GM21576 (cell line): ENCODE data around the gene MROH9.
"Not testable (repeated sequence)": the region's sequence is repeated elsewhere in the genome, so short reads cannot be mapped to it uniquely, and the experiment has no call there.

Experiments used
- ATAC-seq: cut with Tn5 transposase; IDR thresholded peaks from one replicate; pipeline ENCODE4 v1.9.1; 2021; ENCODE audit warnings: mild to moderate bottlenecking, moderate library complexity; ENCODE audit not compliant: unreplicated experiment

Gene MROH9, protein sequence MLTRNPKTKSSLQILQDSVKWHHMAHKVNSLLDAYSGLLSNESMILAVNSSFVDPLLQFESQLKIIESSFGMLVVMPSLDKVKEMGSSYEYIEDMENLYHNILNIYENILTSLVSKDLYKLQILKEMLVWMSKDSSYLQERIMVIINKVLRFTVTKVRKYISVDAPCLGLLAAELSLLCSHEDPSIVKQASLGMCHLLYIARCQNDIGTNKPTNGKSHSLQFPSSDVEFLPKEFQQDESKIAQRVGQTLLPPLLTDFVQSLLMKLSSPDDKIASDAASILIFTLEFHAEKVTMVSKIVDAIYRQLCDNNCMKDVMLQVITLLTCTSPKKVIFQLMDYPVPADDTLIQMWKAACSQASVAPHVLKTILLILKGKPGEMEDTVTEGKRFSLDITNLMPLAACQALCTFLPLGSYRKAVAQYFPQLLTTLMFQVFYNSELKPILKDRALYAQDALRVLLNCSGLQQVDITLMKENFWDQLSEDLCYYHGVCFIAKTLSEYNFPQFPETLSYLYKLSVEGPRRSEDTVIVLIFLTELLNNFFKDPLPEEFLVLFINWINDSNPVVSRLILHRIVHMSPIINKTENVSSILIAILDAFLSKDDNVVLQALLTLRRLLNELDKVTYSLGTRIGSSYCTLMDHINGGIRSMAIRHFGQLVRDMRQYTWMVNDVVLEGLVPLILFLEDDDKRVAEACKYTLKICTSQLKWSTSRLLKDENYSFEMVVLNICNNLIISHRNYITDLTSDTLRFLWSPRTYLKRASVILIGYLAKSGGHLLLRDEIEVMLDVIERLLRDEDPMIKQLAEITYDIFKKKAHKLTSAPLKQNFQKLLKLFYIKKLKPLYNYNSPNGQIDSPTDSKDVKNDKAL

DNA sequence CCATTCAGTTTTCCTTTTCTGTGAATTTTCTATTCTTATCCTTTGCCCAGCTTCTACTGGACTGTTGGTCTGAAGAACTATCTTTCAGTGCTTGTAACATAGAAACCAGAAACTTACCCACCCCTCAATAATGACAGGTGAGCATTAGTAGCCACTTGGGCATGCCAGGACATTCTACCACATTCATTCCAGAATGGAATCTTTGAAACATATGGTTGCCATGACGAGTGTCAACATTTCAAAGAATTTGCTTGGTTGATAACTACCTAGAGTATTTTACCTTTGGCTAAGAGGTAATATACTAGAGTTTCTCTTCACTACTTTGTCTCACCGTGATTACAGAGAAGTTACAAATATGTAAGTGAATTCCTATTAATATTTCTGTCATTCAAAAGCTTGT, at the start of gene MROH9:
Gene MROH9 (plus strand): TSS at position 304 of the 400 bp plus-strand sequence. CDS start 10,023 bp downstream, outside the sequence.
- ATAC-seq, result no peak

DNA sequence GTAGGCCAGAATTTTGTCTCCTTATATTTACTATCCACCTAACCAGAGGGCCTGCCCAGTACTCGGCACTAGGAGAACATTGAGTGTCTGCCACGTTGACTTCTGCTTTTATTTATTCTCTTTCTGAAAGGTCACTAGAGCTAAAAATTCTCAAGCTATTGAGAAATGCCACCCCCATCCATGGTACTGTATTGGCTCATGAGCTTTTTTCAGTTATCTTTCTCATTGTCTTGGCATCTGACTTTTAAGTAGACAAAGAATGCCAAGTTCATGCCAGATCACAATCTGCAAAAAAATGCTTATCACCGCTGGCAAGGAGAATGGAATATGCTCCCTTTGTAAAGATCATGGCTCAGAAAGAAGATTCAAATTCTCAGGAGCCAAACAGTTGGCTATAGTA, 49.8 kb upstream of the MROH9 start:
- no peak for ATAC-seq

DNA sequence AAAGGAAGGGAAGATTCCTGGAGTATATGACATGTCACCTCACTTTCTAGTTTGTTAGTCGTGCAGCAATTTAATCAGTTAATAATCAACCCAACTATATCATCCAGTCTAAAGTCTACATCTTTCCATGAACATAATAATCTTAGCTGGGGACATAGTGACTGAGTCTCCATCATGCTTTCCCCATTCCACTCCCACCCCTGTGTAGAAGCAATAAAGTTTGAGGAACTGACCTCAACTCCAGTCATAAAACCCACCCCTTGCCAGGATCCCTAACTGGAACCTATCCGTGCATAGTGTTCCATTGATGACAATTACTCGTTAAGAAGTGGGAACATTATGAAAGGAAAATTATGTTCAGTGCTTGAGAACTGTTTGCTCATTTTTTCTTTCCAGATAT, 48.9 kb upstream of the MROH9 start:
- no peak for ATAC-seq

DNA sequence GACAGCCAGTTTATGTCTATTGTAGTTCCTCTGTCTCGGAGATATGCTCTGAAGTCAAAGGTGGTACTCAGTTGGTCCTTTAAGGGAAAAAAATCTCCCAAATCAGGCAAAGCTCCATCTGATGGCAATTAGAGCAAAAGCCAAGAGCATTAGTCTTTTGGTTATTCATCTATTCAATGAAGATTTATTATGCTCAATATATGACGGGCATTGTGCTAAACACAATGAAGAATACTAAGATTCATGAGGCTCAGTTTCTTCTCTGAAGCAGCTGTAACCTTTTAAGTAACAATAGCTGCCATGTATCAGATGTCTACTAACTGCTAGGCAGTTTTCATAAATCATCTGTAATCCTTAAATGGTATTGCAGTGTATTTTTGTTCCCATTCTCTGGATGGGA, 47.6 kb upstream of the MROH9 start:
- no peak for ATAC-seq

DNA sequence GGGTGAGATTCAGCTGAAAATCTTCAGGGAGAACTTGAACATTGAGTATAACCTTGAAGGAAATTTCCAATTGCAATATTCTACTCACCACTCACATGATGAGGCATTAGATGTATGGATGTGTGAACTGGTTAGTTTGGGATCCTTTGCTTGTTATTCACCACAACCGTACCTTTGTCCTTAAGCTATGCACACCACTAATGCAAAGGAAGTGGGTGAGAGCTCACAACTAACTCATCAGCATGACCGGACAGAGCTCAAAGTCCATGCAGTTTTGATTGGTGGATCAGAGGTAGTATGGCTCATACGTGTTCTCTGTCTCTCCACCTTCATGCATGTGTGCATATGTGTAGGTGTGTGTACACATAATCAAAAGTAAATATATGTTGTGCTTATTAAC, 43.5 kb upstream of the MROH9 start:
- no peak for ATAC-seq

DNA sequence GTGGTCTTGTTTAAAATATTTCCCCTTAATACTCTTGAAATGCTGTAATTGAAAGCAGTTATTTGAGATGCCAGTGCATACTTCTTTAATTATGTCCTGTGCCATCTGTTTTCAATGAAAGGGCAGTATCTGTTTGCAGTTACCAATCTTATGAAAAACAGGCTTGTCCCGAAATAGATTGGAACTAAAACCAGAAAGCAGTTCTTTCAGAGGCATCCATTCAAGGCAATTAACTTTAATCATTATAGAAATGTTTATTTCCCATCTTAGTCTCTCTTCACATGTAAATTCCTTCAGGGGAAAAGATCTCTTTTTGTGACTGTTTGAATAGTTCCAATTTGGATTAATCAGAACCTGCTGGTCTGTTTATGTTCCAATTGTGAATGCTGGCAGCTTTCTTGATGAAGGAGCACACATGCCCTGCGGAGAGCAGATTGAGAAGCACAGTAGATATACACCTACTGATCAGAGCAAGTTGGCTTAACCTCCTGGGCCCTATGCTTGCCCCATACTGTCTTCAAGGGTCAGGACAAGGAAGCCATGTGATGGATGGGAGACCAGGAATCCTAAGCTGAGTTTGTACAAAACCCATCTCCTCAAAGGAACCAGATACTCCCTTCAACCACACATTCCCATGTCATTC, 41.6 kb upstream of the MROH9 start:
- ATAC-seq, result no peak

DNA sequence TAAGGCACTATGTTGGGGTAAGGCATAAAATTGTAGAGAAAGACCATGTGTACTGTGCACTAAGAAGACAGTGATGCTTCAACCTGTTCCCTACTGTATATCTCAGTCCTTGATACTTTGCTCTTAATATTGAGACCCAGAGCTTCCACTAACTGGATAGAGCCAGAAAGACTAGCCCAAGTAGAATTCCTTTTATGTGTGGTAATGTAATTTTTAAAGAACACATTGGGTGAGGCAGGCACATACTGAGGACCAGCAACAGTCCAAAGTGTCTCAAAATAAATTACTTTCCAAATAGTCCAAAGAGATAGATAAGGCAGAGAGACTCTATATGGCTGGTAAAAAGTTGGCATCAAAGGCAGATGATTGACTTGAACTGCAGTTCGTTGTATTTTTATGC, 31.4 kb upstream of the MROH9 start:
- ATAC-seq, result no peak

DNA sequence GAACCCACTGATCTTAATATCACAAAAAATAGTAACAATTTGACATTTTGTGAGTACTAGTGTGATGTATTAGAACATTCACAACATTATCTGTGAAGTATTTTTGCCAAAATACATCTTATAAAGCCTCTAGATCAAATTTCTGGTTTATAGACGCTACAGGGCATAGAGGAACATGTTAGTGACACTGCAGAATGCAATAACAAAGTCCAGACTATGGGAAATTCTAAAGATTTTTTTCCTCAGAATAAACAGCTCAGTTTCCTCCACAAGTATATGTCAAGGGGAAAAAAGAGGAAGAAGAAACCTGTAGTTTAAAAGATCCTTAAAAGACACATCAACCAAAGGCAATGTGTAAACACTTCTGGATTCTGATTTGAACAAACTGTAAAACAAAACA, 26.4 kb upstream of the MROH9 start:
- ATAC-seq, result no peak

DNA sequence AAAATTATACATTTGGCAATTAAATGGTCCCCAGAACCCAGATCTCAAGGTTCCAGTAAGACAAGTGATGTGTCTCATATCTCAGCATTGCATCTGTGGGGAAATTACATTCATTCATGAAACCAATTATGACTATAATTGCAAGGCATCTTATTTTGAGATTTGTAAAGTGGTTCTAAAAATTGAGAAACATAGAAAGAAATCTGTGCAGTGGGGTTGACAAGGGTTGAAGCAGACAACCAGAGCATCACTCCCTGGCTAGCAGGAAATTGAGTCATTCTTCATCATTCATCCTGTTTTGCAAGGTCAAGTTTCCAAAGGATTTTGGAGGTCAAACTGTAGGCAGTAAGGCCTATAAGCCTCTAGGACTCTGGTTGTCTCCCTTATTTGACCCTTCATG, 25.1 kb upstream of the MROH9 start:
- ATAC-seq, result no peak

DNA sequence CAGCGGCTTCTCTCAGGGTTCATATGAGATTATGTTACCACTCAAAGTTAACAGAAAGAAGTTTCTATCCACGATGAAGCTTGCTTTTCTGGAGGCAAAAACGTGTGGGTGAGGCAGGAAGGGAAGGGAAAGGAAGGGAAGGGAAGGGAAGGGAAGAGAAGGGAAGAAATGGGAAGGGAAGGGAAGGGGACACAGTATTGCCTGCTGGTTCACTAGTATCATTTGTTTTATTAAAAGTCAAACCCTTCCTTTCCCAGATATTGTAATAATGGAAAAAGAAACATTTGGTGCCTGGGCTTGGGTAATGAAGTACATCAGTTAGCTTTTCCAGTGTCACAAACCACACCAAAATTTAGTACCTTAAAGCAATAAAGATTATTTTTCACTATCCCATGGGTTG, 18.0 kb upstream of the MROH9 start:
- no peak for ATAC-seq

DNA sequence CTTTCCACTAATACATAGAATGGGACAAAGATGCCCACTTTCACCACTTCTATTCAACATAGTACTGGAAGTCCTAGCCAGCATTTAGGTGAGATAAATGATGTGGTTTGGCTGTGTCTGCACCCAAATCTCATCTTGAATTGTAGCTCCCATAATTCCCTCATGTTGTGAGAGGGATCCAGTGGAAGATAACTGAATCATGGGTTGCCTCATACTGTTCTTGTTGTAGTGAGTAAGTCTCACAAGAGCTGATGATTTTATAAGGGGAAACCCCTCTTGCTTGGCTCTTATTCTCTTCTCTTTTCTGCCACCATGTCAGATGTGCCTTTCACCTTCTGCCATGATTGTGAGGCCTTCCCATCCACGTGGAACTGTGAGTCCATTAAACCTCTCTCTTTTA, 10.7 kb upstream of the MROH9 start:
- ATAC-seq, result not testable (repeated sequence)

DNA sequence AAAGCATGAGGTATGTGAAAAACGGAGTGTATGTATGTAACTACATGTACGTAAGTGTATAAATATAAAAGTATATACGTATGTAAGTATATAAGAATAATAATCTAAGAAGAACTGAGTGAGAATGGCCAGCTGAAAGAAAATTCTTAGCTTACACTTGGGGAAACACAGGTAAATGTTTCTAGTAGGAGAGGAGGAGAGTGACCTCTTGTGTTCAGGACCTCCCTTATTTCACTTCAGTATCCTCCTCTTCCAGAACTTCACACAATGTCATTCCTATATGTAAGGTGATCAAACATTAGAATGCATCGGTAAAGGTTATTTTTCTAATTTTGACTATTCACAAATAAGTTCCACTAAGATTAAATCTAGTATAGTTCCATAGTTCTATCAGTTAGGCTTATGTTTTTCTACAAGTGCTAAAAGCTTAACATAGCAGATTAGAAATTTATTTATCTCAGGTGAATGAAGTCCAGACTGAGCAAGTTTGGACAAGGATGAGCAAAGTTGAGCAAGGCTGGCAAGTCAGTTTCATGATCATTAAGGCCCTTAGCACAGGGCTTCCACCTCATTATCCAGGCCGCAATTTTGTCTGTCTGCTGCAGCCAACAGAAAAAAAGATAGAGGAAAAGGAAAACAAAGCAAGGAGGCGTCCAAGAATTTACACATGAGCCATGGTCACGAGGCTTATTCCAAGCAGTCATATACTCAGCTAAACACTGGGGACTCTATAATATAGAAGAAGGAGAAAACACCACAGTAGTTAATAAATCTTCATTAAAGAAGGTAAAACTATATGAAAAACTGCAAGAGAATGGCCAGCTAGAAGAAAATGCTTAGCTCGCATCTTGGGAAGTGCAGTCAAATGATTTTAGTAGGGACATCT, 7.1 kb upstream of the MROH9 start:
- no peak for ATAC-seq

DNA sequence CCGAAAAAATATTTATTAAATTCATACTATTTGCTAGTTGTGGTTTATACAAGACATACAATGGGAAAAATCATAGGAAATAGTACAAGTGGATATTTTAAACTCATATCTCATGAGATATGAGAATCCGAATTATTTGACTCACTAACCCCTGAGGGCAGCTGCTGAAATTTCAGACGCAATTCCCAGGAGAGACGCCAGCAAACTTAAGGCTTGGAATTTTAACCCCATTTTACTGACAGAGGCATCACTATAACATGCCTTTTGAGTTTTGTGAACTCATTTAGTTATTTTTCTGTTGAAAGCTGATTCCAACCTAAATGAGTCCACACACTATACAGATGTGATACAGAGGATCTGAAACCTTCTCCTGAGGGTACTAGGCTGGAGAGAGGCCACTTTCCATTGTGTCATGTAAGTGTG, 5.9 kb upstream of the MROH9 start:
- ATAC-seq, result no peak

DNA sequence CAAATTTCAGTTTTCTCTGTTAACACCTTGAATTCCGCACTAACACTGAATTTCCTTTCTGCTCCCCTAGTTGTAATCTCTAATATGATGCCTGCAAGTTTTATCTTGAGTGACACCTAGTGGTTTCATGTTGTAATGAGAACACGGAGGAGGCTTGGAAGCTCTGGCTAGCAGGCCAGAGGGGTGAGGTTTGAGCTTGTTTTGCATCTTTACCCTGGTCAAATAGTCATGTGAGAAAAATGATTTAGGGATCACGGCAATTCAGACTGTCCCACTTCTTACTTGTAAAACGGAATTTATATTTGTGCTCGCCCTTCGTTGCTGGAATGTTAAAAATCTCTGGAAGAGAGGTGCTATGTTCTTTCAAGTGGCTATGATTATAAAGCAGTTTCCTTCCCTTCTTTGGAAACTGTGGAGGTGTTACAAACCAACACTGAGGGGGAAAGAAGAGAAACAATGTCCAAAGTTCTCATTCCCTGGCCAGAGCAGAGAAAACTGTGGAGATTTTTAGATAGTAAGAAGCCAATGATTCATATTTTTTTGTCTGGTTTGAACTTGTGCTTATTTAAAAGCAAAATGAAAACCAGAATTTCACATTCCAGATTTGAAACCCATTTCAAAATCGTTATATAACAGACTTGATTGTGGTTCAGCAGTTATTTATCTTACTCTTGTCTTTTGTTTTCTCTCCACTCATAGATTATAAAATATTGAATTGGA, 5.3 kb upstream of the MROH9 start:
- ATAC-seq, result peak; percentile 90

DNA sequence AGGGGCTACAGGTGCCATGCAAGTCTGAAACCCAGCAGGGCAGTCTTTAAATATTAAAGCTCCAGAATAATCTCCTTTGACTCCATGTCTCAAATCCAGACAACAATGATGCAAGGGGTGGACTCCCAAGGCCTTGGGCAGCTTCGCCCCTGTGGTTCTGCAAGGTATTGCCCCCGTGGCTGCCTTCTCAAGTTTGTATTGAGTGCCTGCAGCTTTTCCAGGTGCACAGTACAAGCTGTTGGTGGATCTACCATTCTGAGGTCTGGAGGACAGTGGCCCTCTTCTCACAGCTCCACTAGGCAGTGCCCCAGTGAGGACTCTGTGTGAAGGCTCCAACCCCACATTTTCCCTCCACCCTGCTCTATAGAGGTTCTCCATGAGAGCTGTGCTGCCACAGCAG, 3.7 kb upstream of the MROH9 start:
- ATAC-seq, result no peak

DNA sequence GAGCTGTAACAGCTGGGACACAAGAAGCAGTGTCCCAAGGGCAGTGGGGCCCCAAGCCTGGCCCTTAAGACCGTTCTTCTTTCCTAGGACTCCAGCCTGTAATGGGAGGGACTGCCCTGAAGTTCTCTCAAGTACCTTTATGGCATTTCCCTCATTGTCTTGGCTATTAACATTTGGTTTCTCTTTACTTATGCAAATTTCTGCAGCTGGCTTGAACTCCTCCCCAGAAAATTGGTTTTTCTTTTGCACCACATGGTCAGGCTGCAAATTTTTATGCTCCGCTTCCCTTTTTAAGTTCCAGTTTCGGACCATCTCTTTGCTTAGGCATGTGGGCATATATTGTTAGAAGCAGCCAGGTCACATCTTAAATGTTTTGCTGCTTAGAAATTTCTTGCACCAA, 3.1 kb upstream of the MROH9 start:
- ATAC-seq, result no peak

DNA sequence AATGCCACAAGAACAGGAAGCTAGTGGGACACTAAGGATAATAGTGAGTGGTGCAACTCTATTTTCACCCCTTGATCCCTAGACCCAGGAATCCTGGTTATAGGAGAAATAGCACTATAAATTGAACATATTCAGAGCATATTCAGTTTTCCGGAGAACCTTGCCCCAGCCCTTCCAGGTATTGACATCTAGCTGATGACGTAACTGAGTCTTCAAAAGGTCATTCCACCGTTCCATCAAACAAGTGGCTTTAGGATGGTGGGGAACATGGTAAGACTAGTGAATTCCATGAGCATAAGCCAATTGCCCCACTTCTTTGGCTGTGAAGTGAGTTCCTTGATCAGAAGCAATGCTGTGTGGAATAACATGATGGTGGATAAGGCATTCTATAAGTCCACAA, 2.9 kb downstream of the MROH9 start:
- ATAC-seq, result no peak

DNA sequence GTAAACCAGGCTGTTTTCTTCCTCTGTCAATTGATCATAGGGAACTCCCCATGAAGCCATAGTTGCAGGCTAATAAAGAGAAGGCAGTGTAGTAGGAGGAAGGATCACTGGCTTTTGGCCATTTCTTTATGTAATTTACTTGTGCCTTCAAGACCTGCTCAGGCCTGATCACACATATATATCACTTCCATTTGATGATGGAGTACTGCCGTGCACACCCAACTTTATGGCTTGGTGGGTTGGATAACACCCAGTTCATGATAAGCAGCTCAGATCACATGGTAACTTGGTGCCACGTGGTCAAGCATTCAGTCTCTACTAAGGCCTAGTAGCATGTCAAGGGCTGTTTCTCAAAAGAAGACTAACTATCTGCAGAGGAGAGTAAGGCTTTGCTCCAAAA, 4.1 kb downstream of the MROH9 start:
- no peak for ATAC-seq

DNA sequence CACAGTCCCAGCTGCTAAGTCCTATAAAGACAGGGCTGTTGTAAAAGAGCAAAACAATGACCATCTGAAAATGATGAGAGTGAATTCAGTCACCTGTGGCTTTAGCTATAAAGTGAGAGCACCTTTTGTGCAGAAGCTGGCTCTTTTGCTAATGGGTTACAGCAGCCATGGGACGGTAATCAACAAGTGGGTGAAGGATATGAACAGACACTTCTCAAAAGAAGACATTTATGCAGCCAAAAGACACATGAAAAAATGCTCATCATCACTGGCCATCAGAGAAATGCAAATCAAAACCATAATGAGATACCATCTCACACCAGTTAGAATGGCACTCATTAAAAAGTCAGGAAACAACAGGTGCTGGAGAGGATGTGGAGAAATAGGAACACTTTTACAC, 16.4 kb downstream of the MROH9 start:
- ATAC-seq, result not testable (repeated sequence)

DNA sequence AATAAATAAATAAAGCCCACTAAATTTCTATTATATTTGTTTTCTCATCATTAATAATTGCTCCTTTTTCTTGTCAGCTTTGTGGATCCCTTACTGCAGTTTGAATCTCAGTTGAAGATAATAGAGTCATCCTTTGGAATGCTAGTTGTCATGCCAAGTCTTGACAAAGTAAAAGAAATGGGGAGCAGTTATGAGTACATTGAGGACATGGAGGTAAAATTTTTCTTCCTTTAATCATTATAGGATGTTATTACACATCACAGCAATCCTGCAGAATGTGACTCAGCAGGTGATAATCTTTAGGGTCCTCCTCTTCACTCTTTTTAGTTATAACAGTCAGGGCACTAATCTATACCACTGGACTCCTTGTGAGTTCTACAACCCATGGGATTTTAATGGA, 24.1 kb downstream of the MROH9 start:
- ATAC-seq, result no peak
